ENCODE results near the gene ABRACL.

Gene ABRACL

GRCh38 chr6:139054001-139054400 is 25.5 kb downstream of the ABRACL start:
- DNase-seq (ENCODE audit: low read depth), result no peak

GRCh38 chr6:139055709-139056108 is 27.2 kb downstream of the ABRACL start:
- no peak for DNase-seq (ENCODE audit: low read depth)

GRCh38 chr6:139058029-139058428 is 29.5 kb downstream of the ABRACL start:
- no peak for DNase-seq (ENCODE audit: low read depth)

- DNase-seq (ENCODE audit: low read depth), result no peak
Observed at GRCh38 chr6:139060332-139060731, 31.8 kb downstream of the ABRACL start.

GRCh38 chr6:139062932-139063646 is 34.5 kb downstream of the ABRACL start:
- no peak for DNase-seq (ENCODE audit: low read depth)

- DNase-seq (ENCODE audit: low read depth), result no peak
Observed at GRCh38 chr6:139064981-139065665, 36.6 kb downstream of the ABRACL start.

- DNase-seq (ENCODE audit: low read depth), result no peak
Observed at GRCh38 chr6:139066080-139066479, 37.5 kb downstream of the ABRACL start.

- no peak for DNase-seq (ENCODE audit: low read depth)
Observed at GRCh38 chr6:139068846-139069245, 40.3 kb downstream of the ABRACL start.

GRCh38 chr6:139073118-139073517 is 44.6 kb downstream of the ABRACL start:
- DNase-seq (ENCODE audit: low read depth), result no peak

- DNase-seq (ENCODE audit: low read depth), result no peak
Observed at GRCh38 chr6:139079018-139079417, 50.5 kb downstream of the ABRACL start.

- DNase-seq (ENCODE audit: low read depth), result no peak
Observed at GRCh38 chr6:139080255-139080920, 51.8 kb downstream of the ABRACL start.

- no peak for DNase-seq (ENCODE audit: low read depth)
Observed at GRCh38 chr6:139081471-139081870, 52.9 kb downstream of the ABRACL start.

- no peak for DNase-seq (ENCODE audit: low read depth)
Observed at GRCh38 chr6:139082370-139082769, 53.8 kb downstream of the ABRACL start.

GRCh38 chr6:139091826-139092225 is 63.3 kb downstream of the ABRACL start:
- no peak for DNase-seq (ENCODE audit: low read depth)
